AG04449 (cell line): Measurements from ENCODE around the gene ATP5F1E.
A peak's percentile ranks its signal among the peaks of the same experiment; 100 is the strongest.

ENCODE experiments used
- CTCF ChIA-PET: fragments of 350-600 bp; formaldehyde crosslinking; extraction: SDS; loops from one replicate; lab custom pipeline; 2021; ENCODE audit warnings: antibody characterized with exemption; lab: Yijun Ruan, JAX
- POLR2A ChIA-PET: fragments of 400-600, 350-600 bp; formaldehyde crosslinking; extraction: SDS; loops from one replicate; lab custom pipeline; 2020; ENCODE audit warnings: antibody characterized with exemption, inconsistent platforms; lab: Yijun Ruan, JAX
- DNase-seq: peaks from one replicate; pipeline ENCODE4 v3.0.0-alpha.2; 2010; ENCODE audit warnings: low read depth, low spot score
- H3K4me3 ChIP-seq: 2 replicates; pipeline ENCODE4 v1.5.1; 2011; ENCODE audit warnings: low read depth, mild to moderate bottlenecking, control low read depth, low read length
- TF ChIP-seq, protein P1 (sequence below): IDR thresholded peaks from one replicate; pipeline ENCODE4 v1.5.1; 2011; ENCODE audit warnings: mild to moderate bottlenecking, moderate library complexity, low read length, control low read depth, inconsistent platforms; ENCODE audit not compliant: insufficient read depth; ENCODE audit errors: missing control alignments

The ATP5F1E gene

DNA sequence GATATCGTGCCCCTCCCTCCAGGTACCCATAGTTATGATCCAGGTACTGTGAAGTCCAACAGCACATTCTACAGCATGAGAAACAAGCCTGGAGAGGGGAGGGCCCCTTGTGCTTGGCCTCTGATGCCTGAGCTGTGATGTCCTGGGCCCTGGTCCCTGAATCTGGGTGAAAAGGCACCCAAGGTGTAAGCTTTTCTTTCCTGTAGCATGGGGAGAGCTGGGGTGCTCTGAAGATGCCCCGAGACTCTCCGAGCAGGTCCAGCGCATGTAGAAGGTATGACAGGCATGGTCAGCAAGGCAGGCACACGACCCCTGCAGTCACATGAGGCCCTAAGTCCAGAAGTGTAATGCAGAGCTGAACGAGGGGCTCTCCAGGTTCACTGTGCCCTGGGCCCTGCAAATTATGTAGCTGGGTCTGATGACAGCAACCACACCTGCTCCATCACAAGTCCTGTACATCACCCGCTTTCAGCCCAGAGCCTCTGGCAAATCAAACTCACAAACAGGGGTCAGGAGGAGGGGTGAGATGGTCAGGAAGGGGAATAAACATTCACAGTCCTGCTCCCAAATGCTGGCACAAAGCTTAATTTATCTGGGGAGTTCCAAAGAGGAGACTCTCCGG lies 23.3 kb downstream of the ATP5F1E start:
- no peak for DNase-seq
- POLR2A ChIA-PET = interaction anchor here (0.6 kb wide), 1 partner anchor 40 kb away, joined by 3 read pairs; no protein-coding TSS in a partner anchor
- H3K4me3 ChIP-seq = no peak overlapping the region
- CTCF ChIA-PET = interaction anchor here (0.9 to 1.9 kb wide), 4 partner anchors 10 to 24 kb away, joined by 3 to 4 read pairs (median 4); partner anchors contain the start of genes ATP5F1E and TUBB1
- TF ChIP-seq, protein P1, sequence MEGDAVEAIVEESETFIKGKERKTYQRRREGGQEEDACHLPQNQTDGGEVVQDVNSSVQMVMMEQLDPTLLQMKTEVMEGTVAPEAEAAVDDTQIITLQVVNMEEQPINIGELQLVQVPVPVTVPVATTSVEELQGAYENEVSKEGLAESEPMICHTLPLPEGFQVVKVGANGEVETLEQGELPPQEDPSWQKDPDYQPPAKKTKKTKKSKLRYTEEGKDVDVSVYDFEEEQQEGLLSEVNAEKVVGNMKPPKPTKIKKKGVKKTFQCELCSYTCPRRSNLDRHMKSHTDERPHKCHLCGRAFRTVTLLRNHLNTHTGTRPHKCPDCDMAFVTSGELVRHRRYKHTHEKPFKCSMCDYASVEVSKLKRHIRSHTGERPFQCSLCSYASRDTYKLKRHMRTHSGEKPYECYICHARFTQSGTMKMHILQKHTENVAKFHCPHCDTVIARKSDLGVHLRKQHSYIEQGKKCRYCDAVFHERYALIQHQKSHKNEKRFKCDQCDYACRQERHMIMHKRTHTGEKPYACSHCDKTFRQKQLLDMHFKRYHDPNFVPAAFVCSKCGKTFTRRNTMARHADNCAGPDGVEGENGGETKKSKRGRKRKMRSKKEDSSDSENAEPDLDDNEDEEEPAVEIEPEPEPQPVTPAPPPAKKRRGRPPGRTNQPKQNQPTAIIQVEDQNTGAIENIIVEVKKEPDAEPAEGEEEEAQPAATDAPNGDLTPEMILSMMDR = no peak

DNA sequence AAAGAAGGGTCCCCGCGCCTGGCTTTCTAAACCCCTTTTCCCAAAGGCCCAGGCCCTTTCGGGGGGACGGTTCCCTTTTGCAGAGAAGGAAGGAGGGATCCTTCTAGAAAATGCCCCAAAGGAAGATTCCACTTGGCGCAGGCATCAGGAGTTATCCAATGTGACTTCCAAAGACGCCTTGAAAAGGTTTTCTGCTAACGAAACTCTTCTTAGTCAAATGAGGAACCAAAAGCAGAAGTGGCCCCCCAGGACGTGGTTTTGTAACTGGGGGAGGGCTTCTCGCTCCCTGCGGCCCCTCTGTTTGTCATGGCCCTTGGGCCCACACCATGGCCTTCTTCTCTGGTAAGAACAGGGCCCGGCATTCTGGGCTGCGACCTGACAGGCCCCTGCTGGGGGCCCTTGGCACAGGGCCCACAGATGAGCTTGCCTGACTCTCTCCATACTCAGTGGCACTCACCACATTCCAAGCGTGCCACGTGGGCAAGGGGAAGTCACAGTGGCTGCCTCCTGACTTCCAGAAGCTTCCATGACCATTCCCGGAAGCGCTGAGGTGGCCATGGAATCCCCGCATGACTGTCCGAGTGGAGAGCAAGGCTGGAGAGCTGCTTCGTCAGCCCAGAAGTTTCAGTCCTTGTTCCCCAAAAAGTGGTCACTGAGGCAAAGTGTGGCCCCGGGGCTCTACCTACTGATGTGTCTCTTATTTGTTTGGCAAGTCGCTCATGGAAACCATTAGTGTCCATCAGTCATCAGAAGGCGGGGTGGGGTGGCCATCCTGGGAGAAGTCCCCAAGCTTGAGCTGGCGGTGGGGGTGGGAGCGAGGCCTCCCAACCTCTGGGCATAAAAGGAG lies 24.2 kb downstream of the ATP5F1E start:
- DNase-seq = no peak
- TF ChIP-seq, protein P1 = no peak
- ChIA-PET POLR2A (no interaction called here), CTCF (interaction anchor here (1.6 to 1.7 kb wide), 2 partner anchors 23 to 25 kb away, joined by 3 to 4 read pairs; partner anchors contain the start of gene ATP5F1E)
- peak overlapping the region; percentile 69; the same call in 1 of the 2 replicates for H3K4me3 ChIP-seq

DNA sequence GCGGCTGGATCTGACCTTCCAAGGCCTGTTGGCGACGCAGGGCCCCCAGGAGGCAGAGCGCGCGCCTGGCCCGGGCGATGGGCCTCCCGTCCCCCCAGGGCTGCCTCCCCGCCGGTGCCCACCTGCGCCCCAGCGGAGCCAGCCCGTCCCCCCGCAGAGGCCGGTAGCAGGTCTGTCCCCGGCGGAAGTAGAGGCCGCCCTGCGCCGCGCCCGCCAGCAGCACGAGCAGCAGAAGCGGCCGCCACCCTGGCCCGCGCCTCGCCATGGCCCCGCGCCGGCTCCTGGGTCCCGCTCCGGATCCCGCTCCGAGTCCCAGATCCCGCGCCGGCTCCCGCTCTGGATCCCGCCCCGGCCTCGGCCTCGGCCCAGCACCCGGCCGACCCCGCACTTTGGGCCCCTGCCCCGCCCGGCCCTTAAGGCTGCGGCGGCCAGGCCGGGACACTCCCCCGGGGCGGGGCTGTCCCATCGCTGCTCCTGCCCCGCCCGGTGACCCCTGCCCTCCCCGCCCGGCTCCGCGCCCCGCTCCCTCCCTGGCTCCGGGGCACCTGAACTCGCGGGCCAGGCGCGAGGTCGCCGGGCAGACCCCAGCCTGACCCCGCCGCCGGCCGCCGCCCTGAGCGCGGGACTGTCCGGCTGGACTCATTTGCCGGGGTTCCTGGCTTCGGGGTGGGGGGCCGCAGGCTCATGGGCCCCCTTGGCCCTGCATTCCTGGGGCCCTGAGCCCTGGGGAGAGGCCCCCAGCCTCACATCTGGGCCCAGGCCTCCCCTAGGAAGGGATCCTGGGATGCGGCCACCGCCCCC lies 25.1 kb downstream of the ATP5F1E start, which contains the start of gene CTSZ:
CTSZ (minus strand) TSS at position 391 of the 801 bp plus-strand sequence; CDS start at position 265, 126 bp downstream.
- ChIA-PET POLR2A (no interaction called here), CTCF (no interaction called here)
- peak within 1 kb of the TSS; percentile 69 for H3K4me3 ChIP-seq
- DNase-seq = no peak
- TF ChIP-seq, protein P1 = no peak

DNA sequence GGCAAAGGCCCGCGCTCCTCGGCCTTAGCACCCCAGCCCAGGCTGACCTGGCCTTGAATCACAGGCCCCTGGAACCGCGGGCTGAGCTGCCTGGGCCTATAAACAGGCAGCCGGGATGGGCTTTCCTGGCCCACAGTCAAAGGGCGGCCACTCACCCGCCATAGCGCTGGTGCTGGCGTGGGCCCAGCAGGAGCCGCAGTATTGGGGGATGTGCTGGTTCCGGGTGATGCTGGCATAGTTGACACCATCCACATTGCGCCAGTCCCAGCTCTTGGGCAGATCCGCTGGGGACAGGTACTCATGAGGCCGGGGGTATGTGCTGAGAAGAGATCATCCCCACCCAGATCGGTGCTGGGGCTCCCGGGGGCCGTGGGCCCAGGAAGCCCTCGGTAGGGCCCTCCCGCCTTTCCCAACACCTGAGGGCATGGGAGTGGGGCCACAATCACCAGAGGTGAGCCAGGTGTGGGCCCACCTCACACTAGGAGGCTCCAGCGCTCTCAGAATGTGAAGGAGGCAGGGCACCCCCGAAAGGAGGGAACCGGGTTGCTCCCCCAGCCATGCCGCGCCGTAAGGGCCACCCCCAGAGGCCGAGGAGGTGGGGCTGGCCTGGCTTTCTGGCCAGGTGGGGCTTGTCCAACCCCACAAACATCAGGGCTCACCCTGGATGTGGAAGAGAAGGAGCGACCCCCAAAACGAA lies 25.8 kb downstream of the ATP5F1E start:
- POLR2A ChIA-PET = interaction anchor here (0.5 to 1.1 kb wide), 2 partner anchors 16 to 115 kb away, joined by 4 read pairs; no protein-coding TSS in a partner anchor
- TF ChIP-seq, protein P1 = no peak
- CTCF ChIA-PET = no interaction called here
- no peak for DNase-seq
- H3K4me3 ChIP-seq = peak overlapping the region; percentile 69

DNA sequence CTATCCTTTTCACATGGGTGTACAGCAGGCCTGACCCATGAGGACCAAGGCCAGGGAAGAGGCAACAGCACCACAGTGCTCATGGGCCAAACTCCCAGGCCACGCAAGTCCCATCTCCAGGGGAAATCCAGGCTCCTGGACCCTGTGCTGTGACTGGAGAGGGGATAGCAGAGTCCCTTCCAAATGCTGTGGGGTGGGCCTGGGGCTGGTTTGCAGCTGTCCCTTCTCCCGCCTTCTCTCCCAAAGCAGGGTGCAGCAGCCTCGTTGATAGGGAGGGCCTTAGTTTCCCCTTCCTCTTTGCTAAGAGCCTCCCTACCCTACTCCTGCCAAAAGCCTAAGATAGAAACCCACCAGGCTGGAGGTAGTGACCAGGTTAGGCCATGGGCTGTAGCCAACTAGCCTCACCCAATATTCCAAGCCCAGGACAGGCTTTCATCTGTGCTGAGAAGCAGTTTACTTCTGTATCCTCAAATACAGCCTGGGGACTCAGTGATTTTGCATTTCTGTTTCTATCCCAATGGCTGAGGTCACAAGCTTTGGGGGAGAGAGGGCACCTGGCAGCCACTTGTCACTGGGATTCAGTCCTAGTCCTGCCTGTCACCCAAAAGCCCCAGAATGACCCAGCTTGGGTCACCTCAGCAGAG lies 26.5 kb downstream of the ATP5F1E start:
- POLR2A ChIA-PET = interaction anchor here (0.5 to 1.1 kb wide), 3 partner anchors 15 to 114 kb away, joined by 4 read pairs; partner anchors contain the start of gene ATP5F1E
- TF ChIP-seq, protein P1 = no peak
- no peak for DNase-seq
- peak overlapping the region; percentile 69 for H3K4me3 ChIP-seq
- CTCF ChIA-PET = no interaction called here
